KBM-7 (cell line): ENCODE measurements around the gene SMIM10L2A.
"Not testable (repeated sequence)": the region's sequence is repeated elsewhere in the genome, so short reads cannot be mapped to it uniquely, and the experiment has no call there.

Experiments used
- DNase-seq: peaks from one replicate; pipeline ENCODE4 v3.0.0-alpha.2; 2015
- in situ Hi-C: fragments of 300-500 bp; cut with MboI; formaldehyde crosslinking; loops from 2 replicates; pipeline ENCODE4 v1.14.3; 2020; ENCODE audit warnings: low sequenced_read_pairs, low pct_unique_long_range_greater_than_20kb, mixed read lengths

The SMIM10L2A gene

DNA sequence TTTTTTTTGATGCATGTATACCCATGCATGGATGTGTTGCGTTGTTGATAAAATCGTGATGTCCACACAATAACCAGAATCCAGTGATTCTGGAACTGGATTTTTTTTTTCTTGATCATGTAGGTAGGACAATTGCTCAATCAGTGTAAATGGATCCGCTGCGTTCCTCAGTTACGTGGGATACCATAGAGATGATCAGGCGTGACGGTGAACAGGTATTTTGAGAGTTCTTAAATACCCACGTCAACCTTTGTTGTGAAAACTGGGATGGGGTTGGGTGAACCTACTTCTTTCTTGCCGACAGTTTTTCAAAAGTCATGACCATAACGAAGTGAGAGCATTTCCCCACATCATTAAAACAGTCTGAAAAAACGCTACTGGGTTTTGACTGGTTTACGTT is 913 bp upstream of the SMIM10L2A start:
- no peak for DNase-seq
- in situ Hi-C loops = no loop called here

- in situ Hi-C loops = no loop called here
Observed at GRCh38 chrX:135421537-135421931, 210 bp upstream of the SMIM10L2A start.

DNA sequence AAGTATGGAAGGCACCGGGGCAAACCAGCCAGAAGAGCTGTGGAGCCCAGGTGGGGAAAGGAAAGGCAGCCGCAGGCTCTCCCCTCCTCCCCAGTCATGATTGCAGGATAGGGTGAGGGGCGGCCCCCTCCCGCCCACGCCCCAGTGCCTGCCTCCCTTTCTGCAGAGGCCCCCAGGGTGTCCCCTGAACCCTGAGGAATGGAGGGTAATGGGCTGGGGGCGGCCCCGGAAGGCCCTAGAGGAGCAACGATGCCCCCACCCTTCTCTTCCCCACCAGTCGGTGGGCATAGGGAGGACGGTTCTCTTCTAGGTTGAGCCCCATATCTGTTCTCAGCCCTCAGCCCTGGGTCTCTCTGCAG is 1.0 kb downstream of the SMIM10L2A start:
- in situ Hi-C loops = not testable (repeated sequence)

More at GRCh38 chrX:135421537-135421931, 210 bp upstream of the SMIM10L2A start:
- DNase-seq = peak; percentile 89

DNA sequence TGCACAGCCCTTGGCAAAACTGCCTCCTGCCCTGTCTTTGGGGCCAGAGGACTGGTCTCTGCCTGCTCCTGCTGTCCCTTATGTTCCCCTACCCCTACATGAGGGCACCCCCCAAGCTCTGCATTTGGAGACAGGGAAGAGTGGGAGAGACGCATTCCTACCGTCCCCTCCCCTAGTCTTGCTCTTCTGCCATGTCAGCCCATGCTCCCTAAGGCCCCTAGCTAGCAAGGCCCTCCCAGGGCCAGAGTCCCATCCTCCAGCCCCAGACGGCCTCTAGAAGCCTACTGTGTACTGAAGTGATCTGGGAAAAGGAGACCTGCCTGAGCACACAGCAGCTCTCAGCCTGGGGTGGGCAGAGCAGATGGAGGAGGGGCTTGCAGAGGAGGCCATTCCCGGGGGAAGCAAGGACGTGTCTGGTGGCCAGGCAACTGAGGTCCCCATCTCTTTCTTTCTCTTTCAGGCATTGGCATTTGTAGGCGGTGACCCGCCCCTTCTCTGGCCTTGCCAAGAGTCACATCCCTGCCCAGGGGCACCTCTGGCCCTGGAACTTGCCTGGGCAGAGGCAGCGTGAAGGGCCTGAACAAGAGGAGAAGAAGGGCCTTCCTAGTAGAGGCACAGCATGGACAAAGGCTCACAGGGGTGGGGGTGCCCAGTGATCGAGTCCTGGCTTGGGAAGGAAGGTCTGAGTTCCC is 1.6 kb downstream of the SMIM10L2A start:
- DNase-seq, in situ Hi-C loops: not testable (repeated sequence)

More for the DNA sequence above, 1.0 kb downstream of the SMIM10L2A start:
- not testable (repeated sequence) for DNase-seq

DNA sequence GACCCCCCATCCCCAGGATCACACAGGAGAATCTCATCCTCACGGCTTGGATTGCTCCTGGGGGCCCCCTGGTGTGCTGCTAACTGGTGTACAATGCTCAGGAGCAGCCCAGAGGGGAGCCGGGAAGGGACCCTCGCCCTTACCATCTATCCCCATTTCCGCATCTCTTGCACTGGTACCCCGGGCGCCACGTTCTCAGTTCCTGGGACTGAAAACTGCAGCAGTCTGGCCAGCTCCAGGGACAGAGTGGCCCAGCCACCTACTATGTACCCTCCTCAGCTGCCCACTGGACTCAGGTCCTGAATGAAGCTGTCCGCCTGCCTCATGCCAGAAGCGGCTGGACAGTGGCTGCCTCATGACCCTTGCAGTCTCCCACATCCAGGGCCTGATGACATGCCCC is 2.7 kb downstream of the SMIM10L2A start:
- no peak for DNase-seq
- in situ Hi-C loops = no loop called here

DNA sequence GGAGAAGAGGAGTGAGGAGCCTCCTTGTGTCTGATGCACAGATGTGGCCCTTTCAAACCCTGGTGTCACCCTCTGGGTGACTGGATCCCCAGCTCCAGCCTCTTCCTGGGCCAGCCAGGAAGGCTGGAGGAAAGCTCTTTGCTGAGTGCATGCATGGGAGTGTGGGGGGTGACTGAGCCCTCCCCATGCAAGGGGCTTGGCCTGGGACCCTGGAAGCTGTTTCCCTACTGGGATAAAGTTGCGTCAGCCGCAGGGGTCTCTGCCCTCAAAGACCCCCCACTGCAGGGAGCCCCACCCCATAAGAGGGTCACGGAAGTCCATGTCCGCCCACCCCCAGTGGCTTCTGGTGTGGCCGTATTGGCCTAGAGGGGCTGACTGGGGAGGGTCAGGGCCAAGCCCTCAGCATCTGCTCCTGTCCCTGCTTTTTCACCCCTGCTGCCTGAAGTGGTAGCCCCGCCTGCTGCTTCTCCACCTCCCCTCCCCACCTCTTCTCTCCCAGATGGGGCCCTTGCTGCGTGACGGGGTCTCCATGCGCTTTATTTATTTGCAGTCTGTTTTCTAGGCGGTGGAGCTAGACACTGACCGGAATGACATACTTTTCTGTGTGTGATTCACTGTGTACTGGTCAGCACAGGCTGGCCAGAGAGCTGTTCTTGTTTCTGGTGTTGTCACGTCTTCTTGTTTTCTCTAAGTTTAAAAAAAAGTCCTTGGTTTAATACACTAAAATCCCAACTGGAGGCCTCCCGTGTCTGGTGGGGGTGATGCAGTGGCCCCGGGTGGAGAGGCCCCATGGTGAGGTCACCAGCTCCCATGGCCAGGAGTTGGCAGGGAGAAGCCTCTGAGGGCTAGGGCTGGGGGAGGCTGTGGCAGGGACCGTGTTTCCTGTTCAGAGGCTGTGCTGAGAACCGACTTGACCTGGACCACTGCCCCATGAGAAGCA is 3.6 kb downstream of the SMIM10L2A start:
- in situ Hi-C loops = loop anchor here (25.0 kb wide), 1 partner anchor 213 kb away; no protein-coding TSS in a partner anchor
- no peak for DNase-seq

DNA sequence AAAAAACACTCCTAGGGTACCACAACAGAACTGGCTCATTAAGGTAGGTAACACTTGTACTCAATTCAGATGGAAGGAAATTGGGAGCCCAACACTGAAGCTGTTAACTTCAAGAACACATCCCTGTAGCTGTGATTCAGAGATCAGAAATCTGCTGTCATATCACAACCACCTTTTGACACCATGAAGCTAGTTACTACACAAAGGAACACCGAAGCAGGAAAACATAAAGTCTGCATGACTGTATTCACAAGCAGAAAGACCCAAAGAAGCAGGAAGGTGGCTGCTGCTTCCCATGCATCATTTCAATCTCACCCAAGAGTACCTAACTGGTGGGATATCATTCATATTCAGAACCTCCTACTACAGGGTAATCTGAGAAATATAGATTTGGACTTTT is 7.7 kb downstream of the SMIM10L2A start:
- in situ Hi-C loops = loop anchor here (25.0 kb wide), 1 partner anchor 217 kb away; no protein-coding TSS in a partner anchor
- no peak for DNase-seq

DNA sequence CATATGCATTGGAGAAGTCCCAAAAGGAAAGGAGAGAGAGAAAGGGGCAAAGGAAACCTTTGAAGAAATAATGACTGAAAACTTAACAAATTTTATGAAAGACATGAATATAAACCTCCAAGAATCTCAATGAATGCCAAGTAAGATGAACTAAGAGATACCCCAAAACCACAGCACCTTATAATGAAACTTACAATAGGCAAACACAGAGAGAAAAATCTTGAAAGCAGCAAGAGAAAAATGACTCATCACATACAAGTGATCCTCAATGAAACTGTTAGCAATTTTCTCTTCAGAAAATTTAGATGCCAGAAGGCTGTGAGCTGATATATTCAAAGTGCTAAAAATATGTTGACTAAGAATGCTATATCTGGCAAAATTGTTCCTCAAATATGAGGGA is 10.1 kb downstream of the SMIM10L2A start:
- in situ Hi-C loops = loop anchor here (25.0 kb wide), 1 partner anchor 220 kb away; no protein-coding TSS in a partner anchor
- DNase-seq = no peak

GRCh38 chrX:135432453-135432852 is 10.7 kb downstream of the SMIM10L2A start:
- DNase-seq = no peak
- in situ Hi-C loops = loop anchor here (25.0 kb wide), 1 partner anchor 220 kb away; no protein-coding TSS in a partner anchor

- no peak for DNase-seq
- in situ Hi-C loops = loop anchor here (25.0 kb wide), 1 partner anchor 221 kb away; no protein-coding TSS in a partner anchor
Observed at GRCh38 chrX:135432881-135433521, 11.3 kb downstream of the SMIM10L2A start.

GRCh38 chrX:135433531-135434257 is 11.9 kb downstream of the SMIM10L2A start:
- in situ Hi-C loops = loop anchor here (25.0 kb wide), 1 partner anchor 221 kb away; no protein-coding TSS in a partner anchor
- DNase-seq = no peak

DNA sequence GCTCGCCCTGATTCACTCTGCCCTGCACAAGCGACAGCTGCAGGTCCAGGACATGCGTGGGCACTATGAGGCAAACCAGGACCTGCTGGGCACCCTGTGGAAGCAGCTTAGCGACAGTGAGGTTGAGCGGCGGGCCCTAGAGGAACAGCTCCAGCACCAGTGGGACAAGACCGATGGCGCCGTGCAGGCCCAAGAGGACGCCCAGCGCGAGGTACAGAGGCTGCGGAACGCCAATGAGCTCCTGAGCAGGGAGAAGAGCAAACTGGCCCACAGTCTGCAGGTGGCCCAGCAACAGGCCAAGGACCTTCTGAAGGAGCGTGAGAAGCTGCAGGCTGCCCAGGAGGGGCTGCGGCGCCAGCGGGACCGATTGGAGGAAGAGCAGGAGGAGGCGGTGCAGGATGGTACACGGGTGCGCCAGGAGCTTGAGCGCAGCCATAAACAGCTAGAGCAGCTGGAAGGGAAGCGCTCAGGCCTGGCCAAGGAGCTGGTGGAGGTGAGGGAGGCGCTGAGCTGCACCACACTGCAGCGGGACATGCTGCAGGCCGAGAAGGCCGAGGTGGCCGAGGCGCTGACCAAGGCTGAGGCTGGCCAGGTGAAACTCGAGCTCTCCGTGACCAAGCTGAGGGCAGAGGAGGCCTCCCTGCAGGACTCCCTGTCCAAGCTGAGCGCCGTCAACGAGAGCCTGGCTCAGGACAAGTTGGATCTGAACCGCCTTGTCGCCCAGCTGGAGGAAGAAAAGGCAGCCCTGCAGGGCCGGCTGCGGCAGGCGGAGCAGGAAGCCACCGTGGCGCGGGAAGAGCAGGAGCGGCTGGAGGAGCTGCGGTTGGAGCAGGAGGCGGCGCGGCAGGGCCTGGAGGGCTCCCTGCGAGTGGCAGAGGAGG is 12.8 kb downstream of the SMIM10L2A start:
- no peak for DNase-seq
- in situ Hi-C loops = loop anchor here (25.0 kb wide), 1 partner anchor 222 kb away; no protein-coding TSS in a partner anchor

- in situ Hi-C loops = loop anchor here (25.0 kb wide), 1 partner anchor 223 kb away; no protein-coding TSS in a partner anchor
- no peak for DNase-seq
Observed at GRCh38 chrX:135435139-135435922, 13.6 kb downstream of the SMIM10L2A start.

GRCh38 chrX:135435933-135436332 is 14.2 kb downstream of the SMIM10L2A start:
- in situ Hi-C loops = loop anchor here (25.0 kb wide), 1 partner anchor 224 kb away; no protein-coding TSS in a partner anchor
- no peak for DNase-seq

GRCh38 chrX:135436456-135436855 is 14.7 kb downstream of the SMIM10L2A start:
- DNase-seq = no peak
- in situ Hi-C loops = loop anchor here (25.0 kb wide), 1 partner anchor 224 kb away; no protein-coding TSS in a partner anchor

- no peak for DNase-seq
- in situ Hi-C loops = loop anchor here (25.0 kb wide), 1 partner anchor 225 kb away; no protein-coding TSS in a partner anchor
Observed at GRCh38 chrX:135436966-135437866, 15.5 kb downstream of the SMIM10L2A start.
